NCI-H1417 treated with DMSO at 0.1 percent for 48 hours (cell line): Measurements from ENCODE around the gene S100A9.
"Not testable (repeated sequence)": the region's sequence is repeated elsewhere in the genome, so short reads cannot be mapped to it uniquely, and the experiment has no call there.

ENCODE experiments used
- DNase-seq: peaks from one replicate; lab custom pipeline; 2025; lab: John Stamatoyannopoulos, UW

The S100A9 gene

DNA sequence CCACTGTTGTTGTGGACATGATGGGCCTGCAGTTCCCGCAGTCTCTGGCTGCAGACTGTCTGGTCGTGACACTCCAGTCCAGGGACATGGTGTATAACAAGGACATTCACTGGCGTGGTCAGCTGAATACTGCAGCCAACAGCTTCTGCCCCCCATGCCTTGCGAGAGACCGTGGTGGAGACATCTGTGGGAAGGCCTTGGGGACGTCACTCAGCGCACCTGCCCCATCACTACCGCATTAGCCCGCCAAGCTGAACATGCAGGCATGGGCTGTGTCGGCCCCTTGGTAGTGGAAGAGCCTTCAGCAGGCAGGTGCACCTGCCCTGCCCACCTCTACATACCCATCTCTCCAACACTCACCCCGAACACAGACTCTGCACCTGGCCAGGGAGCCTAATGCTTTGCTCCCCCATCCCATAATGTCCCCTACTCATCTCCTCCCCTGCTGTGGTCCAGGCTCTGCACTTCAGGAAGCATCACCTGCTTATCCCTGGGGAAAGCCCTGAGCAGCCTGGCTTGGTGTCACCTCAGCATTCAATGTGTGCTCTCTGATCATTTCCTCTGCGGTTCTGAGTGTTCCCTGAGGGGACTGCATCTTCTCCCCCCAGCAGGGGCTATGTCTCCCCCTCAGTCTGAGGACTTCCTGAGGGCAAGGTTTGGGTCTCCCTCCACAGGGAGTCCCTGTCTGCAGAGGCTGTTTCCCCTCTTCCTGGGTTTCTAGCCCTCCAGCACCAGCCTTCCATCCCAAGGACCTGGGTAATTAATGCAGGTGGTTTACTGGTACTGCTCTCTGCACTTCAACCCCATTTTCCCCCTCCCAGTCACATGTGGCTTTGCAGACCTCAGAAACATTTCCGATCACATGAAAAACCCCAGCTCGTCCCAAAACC is 12.2 kb upstream of the S100A9 start:
- DNase-seq: peak; percentile 5

DNA sequence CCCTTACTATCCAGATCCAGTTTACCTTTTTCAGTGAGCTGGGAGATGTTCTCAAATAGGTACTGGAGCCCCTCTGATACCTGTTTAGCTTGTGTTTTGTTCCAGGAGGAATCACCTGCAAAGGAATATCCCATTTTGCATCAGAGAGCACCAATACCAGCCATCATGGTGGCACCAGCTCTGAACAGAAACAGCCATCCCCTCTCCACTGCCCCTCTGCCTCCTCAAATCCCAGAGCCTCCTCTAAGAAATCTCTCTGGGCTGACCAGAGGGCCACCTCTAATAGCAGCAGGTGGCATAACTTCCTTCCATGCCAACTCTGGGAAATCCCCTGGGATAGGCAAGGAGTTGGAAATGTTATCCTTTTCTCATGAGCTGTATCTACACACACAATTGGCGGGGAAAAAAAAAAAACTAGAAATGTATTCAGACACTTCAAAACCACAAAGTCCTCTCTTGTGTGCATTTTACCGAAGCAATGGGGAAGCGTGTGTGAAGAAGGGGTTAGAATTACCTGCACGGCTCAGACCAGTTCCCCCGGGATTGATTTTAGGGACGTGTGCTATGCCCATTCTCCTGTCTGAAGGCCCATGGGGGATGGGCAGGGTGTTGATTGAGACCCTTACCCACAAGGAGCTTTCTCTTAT is 11.5 kb upstream of the S100A9 start:
- no peak for DNase-seq

DNA sequence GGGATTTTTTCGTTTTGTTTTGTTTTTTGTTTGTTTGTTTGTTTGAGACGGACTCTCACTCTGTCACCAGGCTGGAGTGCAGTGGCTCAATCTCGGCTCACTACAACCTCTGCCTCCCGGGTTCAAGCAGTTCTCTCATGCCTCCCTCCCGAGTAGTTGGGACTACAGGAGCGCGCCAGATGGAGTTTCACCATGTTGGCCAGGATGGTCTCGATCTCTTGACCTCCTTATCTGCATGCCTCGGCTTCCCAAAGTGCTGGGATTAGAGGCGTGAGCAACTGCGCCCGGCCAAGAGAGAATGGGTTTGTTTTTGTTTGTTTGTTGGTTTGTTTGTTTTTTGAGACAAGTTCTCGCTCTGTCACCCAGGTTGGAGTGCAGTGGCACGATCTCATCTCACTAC is 10.6 kb upstream of the S100A9 start:
- not testable (repeated sequence) for DNase-seq

DNA sequence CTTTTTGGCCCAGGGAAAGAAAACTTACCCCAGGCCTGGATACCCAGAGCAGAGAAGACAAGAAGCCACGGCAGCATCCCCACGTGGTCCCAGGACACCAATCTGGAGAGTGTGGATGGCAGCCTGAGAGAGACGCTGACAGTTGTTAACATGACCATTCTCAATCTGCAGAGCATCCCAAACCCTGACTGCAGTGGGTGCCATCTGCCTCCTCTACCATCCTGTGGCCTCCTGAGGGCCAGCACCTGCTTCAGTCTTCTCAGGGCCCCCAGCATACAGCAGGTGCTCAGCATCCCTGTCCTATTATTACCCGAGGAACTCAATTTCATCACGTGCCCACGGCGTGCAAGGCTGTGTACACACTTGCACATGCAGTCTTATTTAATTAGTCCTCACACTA is 9.8 kb upstream of the S100A9 start:
- DNase-seq: no peak

DNA sequence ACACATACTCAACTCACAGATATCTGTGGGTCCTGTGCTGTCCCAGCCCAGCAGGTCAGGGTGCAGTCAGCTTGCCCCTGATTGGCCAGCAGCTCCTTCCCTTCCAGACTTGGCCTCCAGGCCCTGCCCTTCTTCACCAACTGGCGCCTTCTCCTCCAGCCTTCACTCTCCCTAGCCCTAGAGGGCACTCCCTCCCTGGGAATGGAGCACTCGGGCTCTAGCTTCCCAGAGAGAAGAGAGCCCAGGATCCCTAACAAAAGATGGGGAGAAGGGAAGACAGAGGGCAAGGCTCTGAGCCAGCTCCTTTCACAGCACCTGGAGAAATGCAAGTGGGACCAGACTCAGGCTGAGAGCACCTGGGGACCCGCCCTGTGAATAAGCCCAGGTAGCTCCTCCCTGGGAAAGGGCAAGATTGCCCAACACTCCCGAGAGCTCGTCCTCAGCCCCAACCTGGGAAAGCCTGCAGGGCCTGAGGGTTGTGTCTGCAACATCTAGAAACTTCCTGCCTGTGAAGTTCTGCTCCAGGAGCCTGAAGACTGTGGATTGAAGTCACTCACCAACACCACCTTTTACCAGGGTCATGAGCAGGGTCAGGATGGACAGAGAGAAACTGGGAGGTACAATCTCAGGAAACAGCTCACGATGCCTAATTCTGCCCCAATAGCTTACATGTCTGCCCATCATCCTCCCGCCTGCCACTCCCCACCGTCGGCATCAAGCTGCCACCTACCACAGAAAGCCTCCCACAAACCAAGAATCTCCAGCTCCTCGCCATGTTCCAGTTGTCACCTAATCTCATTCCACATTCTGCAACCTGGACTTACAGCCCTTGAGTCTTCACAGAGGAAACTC is 8.9 kb upstream of the S100A9 start, which contains the start of gene PGLYRP4:
TSS of gene PGLYRP4 (minus strand) at position 331 of the 852 bp plus-strand sequence. CDS start 909 bp downstream, outside the sequence.
- DNase-seq: no peak

DNA sequence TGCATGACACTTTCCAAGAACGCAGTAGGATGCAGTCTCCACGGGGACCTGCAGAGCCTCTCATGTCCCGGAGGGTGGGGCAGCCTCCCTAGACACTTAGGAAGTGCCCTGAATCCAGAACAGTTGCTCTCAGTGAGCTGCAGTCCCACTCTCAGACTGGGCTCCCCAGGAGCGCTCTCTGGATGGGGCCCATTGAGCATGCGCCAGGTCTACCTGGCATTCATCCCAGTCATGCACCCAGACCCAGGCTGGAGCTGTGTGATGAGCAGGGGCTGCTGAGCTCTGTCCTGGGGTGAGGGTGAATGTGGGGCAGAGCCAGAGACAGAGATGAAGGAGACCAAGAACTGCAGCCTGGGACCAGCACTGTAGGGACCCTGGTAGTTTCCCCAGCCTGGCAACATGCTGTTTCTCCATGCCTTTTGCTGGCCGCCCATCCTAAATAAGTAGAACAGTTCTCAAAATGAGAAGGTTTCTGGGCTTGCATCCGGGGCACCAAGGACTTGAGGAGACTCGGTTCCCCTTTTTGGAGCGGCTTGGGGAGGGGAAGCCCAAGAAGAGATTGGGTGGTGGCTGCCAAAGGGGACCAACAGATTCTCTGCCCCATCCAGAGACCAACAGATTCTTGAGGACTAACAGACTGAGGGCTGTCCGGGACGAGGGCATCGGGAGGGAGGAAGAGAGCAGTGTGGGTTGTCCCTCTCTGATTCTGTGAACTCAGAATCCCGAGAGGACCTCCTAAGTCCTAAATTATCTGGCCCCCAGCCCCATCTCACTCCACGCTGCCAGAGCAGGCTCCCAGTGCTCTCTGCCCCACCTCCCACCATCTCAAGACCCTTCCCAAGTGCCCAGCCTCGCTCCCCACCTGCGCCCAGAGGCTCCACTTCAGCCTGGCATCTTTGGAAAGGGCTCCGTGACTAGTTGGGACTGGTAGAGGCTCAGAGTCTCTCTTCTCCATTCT is 8.0 kb upstream of the S100A9 start:
- DNase-seq: no peak

DNA sequence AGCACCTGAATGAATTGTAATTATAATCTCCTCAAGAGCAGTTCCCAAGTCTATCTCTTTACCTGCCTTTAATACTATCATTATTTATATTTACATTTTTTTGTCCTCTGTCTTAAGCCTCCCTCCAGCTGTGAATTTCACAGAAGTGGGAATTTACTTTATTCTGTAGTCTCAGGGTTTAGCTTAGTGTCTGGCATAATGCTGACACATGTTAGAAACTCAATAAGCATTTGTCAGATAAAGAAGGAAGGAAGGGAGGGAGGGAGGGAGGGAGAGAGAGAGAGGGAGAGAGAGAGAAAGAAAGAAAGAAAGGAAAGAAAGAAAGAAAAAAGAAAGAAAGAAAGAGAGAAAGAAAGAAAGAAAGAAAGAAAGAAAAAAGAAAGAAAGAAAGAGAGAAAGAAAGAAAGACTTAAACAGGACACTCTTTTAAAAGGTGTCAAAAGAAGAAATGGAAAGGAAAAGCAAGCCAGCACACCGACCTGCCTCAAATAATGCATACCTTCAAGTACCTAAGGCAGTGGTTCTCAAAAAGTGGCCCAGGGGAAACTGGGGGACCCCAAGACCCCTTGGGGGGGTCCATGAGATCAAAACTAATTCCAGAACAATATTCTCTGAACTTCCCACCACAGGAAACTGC is 7.2 kb upstream of the S100A9 start:
- DNase-seq: no peak

DNA sequence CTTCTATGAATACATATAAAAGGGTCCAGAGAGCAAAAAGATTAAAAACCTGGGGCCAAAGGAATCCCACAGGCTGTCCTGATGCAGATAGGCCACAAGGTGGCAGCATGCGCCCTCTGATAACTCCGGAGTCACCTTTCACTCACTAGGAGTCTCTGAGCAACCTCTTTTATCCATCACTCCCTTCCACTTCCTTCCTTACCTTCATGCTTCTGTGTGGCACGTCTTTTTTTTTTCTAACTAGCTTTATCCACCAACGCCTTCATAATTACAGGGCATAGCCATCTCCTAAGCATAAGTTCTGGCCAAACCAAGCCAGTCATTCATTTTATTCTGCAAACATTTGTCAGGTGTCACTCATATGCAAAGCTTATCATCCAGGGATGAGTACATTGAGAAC is 5.1 kb upstream of the S100A9 start:
- DNase-seq: peak; percentile 61

DNA sequence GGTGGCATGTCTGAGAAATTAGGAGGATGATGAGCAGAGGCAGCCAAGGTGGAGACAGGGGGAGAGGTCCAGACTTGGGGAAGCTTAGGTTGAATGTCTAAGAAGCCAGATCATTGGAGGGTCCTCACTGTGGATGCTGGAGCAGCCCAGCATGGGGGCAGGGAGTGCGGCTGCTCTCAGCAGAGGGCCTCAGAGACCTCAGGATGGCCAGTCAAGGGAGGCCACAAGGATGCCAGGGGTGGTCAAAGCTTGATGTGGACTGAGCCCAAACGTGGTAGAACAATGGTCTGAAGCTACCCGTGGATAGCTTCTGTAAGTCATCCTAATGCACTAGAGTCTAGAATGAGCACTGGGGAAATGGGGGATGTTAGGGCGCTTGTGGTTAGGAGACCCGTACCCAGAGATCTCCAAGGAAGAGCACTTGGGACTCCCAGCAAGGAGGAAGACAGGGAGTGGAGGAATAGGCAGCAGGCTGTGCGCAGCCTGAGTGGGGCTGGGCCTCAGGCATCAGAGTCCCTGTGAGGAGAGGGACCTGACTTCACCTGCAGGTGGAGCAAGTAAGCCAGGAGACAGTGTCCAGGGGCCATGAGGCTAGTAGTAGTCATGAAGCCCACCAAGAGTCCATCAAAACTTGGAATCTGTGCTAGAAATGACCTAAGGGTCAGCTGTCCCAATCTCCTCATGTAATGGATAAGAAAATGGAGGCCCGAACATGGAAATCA is 4.3 kb upstream of the S100A9 start:
- no peak for DNase-seq

DNA sequence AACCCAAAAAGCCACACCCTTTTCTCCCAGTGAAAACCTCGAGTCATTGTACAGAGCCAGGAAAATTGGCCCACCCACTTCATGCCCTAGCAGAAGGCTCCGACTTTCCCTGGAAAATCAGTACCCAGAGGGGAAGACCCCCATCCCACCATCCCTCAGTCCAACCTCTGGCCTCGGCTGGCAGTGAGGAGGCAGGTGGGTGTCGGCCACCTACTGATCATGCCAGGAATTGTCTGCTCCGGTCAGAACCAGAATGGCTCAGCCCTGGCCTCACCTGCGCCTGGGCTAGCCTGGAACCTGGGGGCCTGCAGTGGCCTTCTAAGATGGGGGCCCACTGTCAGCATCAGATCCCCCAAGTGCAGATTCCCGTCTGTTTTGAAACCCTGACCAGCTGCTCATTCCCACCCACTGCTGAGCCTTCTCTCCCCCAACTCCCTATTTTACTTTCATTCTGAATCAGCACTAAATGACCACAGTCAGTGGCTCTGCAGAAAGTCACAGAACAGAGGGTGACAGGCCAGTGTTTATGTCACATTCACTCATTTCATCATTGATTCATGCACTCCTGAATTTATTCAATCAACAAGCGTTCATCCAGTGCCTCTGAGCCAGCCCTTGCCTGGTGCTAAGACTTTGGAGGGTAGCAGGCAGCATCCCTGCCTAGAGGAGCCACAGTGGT is 3.0 kb upstream of the S100A9 start:
- DNase-seq: no peak

DNA sequence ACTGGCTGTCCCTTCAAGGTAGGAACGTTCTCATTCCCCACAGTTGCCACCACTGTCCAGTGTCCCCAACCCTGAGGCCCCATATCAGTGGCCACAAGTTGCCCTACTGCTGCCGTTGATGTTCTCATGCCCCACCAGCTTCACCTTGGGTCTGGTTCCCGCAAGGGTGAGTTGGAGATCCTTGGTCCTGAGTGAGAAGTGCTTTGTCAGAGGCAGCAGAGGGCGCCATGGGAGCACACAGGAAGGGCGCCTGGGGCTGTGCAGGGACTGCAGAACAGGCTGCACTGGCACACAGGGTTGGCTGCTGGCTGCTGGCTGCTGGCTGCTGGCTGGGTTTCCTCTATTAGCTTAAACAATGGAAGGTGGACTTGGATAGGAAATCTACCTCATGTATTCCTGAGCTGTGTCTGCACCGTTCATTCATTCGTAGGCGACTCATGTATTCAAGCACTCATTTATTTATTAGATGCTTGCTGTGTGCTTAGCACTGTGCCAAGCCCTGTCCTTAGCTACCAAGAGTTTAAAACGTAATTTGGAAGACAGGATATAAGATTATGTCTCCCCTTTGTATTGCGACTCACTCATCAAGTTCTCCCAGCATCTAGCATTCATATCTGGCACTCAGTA is 2.1 kb upstream of the S100A9 start:
- no peak for DNase-seq

DNA sequence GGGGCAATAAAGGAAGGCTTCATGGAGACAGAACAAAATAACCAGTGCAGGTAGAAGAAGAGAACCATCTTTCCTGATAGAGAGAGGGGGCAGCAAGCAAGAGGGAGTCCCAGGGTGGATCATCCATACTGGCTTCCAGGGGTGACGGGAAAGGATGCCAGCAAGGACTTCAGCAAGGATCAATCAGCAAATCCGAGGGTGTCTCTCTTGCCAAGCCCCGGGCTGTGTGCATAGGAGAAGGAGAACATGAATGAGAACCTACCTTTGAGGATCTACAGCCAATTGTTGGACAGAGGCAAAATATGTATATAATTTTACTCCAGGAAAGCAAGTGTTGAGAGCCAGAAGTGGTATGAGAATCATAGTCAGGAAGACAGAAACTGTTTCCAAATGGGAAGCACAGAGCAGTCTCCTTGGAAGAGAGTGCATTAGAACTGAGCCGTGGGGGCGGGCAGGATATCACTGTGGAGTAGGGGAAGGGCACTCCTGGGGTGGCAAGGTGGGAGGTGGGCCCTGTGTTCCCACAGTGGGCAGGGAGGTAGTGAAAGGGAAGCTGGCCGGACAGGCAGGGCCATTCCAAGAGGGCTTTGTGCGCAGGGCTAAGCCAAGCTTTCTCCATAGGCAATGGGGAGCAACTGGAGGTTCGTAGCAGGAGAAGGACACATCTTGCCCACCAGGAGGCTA is 1.1 kb upstream of the S100A9 start:
- DNase-seq: no peak

DNA sequence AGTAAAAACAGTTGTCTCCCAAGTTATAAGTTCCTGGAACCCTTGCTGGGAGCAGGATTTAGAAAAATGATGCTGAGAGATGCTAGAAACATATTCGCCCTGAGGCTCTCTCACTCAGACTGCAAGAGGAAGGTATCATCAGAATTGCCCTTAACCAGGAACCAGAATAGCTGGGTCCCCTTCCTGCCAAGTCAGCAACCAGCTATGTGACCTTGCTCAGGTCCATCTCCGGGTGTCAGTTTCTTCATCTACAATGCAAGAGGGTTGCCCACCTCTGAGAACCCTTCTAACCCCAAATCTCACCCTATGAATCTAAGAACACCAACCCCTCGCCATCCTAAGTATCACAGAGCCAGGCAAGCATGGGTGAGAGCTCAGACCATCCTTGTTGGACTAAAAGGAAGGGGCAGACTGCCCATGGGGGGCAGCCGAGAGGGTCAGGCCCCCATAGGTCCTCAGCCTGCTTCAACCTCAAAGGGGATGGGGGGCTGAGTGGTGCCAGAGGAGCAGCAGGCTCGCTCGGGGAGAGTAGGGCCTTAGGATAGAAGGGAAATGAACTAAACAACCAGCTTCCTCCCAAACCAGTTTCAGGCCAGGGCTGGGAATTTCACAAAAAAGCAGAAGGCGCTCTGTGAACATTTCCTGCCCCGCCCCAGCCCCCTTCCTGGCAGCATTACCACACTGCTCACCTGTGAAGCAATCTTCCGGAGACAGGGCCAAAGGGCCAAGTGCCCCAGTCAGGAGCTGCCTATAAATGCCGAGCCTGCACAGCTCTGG is 390 bp upstream of the S100A9 start:
- DNase-seq: no peak

DNA sequence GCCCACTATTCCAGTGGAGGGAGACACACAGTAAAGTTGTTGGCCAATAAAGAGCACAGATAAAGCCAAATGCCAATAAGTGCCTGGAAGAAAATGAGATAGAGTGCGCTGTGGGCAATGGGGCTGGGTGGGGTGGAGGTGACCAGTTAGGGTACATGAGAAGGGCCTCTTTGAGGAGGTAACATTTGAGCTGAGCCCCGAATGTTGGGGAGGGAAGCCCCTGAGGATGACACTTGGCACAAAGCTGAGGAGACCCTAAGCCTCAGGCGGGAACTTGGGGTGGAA is 979 bp downstream of the S100A9 start:
- DNase-seq: no peak

DNA sequence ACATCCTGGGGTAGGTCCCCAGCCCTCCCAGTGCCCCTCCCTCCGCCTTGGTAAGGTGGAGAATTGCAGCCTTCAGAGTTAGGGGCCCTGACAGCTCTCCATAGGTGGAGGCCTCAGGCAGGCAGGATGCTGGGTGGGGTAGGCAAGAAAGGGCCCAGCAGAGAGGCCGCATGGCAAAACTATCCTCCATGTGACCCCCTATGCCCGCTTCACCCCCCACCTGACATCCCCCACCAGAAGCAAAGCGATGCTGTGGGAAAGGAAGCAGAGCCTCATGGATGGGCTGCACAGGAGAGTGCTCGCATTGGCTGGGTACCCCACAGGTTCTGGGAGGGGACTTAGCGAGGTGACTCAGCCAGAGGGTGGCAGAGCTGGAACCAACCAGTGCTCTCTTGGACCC is 1.6 kb downstream of the S100A9 start:
- DNase-seq: no peak

DNA sequence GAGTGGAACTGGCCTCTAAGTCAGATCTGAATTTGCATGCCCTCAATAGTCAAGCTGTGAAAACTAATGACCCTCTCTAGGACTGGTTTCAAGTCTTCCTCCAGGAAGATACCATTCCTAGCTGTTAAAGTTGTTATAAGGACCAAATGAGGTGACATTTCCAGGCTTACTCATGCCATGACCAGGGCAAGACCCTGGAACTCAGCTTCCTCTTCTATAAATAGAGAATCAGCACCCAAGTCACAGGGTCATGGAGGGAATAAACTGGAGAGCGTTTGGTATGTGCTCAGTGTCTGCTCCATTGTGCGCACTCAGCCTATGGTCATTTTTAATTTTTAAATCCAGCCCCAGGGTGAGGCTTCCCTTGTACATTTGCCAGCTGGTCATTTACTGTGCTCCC is 2.5 kb downstream of the S100A9 start:
- DNase-seq: no peak

DNA sequence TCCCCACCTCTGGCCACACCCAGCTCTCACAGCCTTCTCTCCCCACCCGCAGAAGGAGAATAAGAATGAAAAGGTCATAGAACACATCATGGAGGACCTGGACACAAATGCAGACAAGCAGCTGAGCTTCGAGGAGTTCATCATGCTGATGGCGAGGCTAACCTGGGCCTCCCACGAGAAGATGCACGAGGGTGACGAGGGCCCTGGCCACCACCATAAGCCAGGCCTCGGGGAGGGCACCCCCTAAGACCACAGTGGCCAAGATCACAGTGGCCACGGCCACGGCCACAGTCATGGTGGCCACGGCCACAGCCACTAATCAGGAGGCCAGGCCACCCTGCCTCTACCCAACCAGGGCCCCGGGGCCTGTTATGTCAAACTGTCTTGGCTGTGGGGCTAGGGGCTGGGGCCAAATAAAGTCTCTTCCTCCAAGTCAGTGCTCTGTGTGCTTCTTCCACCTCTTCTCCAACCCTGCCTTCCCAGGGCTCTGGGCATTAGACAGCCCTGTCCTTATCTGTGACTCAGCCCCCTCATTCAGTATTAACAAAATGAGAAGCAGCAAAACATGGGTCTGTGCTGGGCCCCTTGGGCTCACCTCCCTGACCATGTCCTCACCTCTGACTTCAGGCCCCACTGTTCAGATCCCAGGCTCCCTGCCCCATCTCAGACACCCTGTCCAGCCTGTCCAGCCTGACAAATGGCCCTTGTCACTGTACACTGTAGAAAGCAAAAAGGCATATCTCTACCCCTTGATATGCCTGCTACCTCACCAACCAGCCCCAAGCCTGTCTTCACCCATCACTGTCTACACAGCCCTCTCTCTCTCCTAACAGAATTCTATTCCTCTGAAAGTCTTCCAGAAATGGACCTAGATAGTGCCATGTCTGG is 3.2 kb downstream of the S100A9 start:
- DNase-seq: no peak
